PFSK-1 (cell line): ENCODE measurements around the gene FAM20C.

Experiments used
- POLR2AphosphoS5 ChIP-seq: IDR thresholded peaks from 2 replicates; pipeline ENCODE4 v1.6.1; 2012; ENCODE audit warnings: low read depth, mild to moderate bottlenecking, control low read depth, low read length, moderate library complexity
- REST ChIP-seq, 2 experiments: IDR thresholded peaks; 2 replicates each; pipeline versions ENCODE4 v1.6.1 to v1.8.0; 2011 to 2012; ENCODE audit warnings: low read depth in 2 of 2, low read length in 2 of 2, control low read depth in 1 of 2, inconsistent platforms in 1 of 2, mild to moderate bottlenecking in 1 of 2, moderate library complexity in 1 of 2; ENCODE audit not compliant: insufficient read depth in 1 of 2

GRCh38 chr7:304574-305409 lies 112.4 kb downstream of the FAM20C start:
- no peak for TF ChIP-seq POLR2AphosphoS5
- no peak for TF ChIP-seq REST (IDR thresholded peaks at IDR 0.05; ENCODE audit: insufficient read depth in 1 of 2, low read depth in 2 of 2, low read length in 2 of 2)
